ENCODE data around the gene SLC23A3.

The SLC23A3 gene

GRCh38 chr2:219133976-219134375, 35.9 kb downstream of the SLC23A3 start:
- no peak for DNase-seq

DNA sequence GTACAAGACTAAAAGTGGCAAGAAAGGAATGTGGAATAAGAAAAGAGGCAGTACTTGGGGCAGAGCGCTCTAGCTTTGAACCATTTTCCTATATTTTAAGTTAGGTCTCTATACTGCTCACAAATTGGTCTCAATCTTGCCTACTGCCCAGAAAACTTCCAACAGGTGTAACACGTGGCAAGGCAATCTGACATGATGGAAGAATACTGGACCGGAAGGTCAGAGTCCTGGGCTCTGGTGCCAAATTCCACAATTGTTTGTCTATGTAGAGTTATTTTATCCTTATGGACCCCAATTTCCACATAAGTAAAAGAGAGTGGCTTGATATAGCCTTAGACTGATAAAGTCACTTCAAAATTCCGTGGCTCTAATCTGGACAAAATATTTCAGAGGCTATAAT, 38.1 kb downstream of the SLC23A3 start:
- DNase-seq: no peak

GRCh38 chr2:219131327-219131726, 38.5 kb downstream of the SLC23A3 start:
- DNase-seq: no peak

DNA sequence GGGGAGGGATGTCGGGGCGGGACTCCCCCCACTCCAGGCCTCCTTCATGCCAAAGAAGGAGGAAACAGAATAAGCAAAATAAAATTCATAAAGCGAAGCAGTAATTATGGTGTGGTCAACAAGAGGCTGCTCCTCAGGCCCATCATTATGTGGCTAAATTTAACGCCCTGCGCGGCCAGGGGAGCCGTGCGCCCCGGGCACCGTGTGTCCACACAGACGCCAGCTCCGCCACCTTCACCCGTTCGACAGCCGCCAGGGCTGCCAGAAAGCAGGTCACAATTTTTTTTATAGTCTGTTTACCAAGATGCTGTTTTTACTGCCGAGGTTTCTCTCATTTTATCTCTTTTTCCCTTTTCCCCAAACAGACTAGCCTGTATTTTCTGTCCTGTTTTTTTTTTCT, 40.2 kb downstream of the SLC23A3 start:
- DNase-seq: no peak

DNA sequence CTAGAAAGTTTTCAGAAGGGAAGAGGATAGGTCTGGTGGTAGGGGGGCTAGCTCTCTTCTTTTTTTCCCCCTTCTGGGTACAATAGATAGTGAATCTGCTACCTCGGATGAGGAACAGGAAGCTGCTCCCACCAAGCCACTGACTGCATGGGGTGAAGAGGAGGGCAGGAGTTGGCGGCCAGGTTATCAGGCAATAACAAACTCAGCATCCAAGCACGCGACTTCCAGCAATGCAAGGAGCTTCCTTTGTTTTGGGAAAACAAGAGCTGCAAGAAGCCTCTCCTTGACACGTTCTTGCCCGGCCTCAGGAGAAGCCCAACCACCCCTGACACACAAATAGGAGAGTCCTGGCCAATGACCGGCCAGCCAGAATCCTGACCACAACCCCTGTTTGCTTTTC, 41.4 kb downstream of the SLC23A3 start:
- DNase-seq: no peak

DNA sequence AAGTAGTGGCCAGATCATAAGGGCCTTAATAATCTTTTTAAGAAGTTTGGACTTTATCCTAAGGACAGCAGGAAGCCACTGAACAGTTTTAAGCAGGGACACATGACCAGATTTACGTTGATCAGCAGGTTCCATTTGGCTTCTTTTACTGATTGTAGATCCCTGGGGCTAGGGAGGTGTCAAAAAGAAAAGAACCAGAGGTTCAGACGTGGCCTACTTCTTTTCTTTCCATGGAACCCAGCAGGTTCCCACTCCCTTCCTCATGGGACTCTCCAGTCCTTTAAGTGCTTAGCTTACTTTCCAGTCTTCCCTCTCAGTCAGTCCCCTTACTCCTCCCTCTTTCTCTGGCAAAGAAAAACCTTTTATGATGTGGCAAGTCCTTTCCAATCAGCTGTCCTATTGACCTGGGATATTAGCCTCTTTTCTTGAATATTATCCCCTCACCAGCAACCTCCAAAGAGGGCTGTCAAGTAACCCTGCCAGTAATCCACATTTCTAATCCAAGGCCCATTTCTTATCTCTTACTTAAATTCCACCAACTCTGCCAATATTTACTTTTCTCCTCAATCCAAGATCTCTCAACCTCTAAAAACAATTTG, 42.7 kb downstream of the SLC23A3 start:
- no peak for DNase-seq

GRCh38 chr2:219126555-219126954, 43.3 kb downstream of the SLC23A3 start:
- DNase-seq: no peak

DNA sequence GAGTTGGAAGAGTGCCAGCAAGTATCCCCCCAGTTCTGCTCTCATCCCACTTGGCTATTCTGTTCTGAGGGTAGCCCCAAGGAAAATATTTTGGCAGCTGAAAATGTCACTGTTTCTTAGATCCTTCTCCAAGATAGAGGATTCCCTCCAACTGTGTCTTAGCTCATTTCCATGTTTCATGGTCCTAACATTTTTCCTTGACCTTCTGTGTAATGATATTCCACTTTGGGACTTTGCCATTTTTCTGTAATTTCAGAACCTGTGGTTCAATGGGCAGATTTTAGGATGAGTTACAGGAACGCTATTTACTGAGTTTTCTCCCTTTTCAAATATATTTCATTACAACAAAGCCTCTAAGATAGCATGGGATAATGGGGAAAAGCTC, 44.0 kb downstream of the SLC23A3 start:
- DNase-seq: no peak

- DNase-seq: no peak
Measured at GRCh38 chr2:219125225-219125885, 44.5 kb downstream of the SLC23A3 start.

DNA sequence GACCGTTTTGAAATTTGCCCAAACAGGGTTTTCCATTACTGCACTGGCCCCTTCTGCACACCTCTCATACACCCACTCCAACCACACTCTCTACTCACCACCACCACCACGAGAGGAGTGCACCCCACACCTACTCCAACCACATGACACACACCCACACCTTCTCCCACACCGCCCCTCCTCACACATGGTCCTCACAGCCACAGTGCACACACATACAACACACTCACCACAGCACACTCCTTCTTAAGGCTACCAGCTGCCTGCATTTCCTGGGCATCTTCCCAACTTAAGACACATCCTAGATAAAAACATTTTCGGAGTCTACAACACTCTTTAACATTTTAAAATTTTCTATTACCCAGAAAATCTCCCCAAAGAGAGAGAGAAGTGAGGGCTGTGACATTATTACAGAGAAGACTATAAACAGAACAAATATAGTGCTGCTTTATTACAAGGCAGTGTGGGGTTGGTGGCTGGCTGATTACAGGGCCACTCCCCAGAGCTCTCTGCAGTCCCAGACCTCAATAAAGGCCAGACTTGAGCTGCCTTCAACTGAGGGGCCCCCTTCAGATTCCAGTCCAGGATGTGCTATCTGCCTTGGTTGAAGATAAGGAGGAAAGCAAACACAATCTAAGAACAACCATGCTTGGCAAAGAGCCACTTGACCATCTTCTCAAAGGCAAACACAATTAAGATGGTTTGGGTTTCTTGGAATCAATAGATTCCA, 45.3 kb downstream of the SLC23A3 start:
- DNase-seq: peak; percentile 22

DNA sequence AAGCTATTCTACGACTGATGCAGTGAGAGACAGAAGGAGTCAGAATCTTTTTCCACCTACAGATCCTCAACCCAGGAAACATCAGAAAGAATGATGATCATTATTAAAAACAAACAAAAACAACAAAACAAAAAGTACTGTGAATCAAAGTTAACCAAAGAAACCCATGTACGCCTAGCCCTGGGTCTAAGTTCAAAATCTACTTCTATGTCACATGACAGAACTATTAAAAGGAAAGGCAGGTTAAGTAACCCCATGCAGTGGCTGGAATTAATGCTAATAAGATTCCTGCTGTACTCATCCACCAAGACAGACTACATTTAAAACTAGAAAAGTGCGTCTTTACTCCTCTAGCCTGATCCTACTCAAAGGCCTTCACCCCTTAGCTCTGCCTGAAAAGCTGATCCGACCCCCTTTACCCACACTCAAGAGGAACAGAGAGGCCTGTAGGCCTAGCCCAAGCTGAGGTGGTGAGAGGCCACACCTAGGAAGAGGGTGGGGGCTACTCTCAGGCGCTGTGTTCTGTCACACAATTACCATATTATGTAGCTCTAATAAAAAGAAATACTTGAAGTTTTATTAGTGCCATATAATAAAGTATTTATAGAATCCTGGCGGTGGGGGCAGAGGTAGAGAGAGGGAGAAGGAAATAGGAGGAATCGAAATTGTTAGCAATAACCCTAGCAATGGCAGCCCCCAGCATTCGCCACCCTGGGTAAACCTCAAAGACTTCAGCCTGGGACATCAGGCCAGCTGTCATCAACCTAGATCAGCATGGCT, 46.3 kb downstream of the SLC23A3 start:
- DNase-seq: no peak

- DNase-seq: no peak
Measured at GRCh38 chr2:219122202-219122980, 47.4 kb downstream of the SLC23A3 start.

- no peak for DNase-seq
Measured at GRCh38 chr2:219120082-219120481, 49.7 kb downstream of the SLC23A3 start.

- DNase-seq: peak; percentile 62
Measured at GRCh38 chr2:219119422-219120043, 50.3 kb downstream of the SLC23A3 start.

- no peak for DNase-seq
Measured at GRCh38 chr2:219118504-219118903, 51.3 kb downstream of the SLC23A3 start.

- no peak for DNase-seq
Measured at GRCh38 chr2:219116776-219117646, 52.8 kb downstream of the SLC23A3 start.

DNA sequence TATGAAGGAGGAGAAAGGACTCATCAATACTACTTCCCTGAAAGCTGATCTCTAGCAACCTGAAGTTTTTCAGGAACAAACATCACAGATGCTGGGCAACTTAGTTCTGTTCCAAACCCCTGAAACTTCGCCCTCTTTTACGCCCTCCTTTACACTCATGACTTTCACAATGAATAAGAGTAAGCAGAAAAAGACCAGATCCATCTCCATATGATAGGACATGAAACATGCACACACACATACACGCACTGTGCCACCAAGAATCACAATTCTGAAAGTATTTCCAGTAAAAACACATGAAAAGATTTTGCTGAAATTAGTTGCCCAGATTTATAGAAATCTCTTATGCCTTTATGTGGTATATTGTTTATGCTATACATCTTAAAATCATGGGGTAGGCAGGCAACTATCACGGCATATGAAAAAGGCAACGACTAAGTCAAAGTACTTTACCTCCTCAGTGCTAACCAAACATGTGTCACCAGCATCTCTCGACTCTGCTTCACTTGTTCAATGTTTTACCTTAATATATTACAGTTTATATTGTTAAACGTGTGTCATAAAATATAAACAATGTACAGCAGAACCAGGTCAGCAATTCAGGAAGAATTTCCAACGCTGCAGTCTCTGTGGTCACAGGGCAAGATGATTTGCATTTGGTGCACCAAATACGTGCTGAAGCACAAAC, 57.0 kb downstream of the SLC23A3 start:
- no peak for DNase-seq

GRCh38 chr2:219112062-219112406, 57.8 kb downstream of the SLC23A3 start:
- no peak for DNase-seq

All from activated CD8-positive, alpha-beta memory T cell treated with anti-CD3 and anti-CD28 coated beads, Interleukin-2, amount 50 U/mL, for 4 hours (primary cell).